Hepatocyte (in vitro differentiated cells): ENCODE results near the gene LIN7B. TPM values are rescaled to one million over a fixed set of nuclear protein-coding genes. Genes with fewer than 3 reads are reported as not detected.

Experiments
- DNase-seq: peaks from one replicate; pipeline ENCODE4 v3.0.0-alpha.2; 2016; ENCODE audit warnings: low spot score
- H2AFZ ChIP-seq: fragments of 200-600 bp; sonication (generic); 2 replicates; pipeline ENCODE4 v1.6.0; 2016; ENCODE audit warnings: antibody characterized with exemption, mild to moderate bottlenecking
- H3K27ac ChIP-seq: fragments of 200-600 bp; sonication (generic); 2 replicates; pipeline ENCODE4 v1.5.1; 2016; ENCODE audit warnings: mild to moderate bottlenecking
- H3K27me3 ChIP-seq: fragments of 200-600 bp; sonication (generic); 2 replicates; pipeline ENCODE4 v1.6.1; 2016
- H3K36me3 ChIP-seq: fragments of 200-600 bp; sonication (generic); replicated peaks from 2 replicates; pipeline ENCODE4 v1.5.1; 2016; ENCODE audit warnings: low read depth; ENCODE audit not compliant: insufficient read depth
- H3K4me1 ChIP-seq: fragments of 200-600 bp; sonication (generic); 2 replicates; pipeline ENCODE4 v1.5.1; 2016; ENCODE audit warnings: mild to moderate bottlenecking, moderate library complexity; ENCODE audit not compliant: insufficient read depth
- H3K4me2 ChIP-seq: fragments of 200-600 bp; sonication (generic); 2 replicates; pipeline ENCODE4 v1.6.0; 2016
- H3K4me3 ChIP-seq: fragments of 200-600 bp; sonication (generic); 2 replicates; pipeline ENCODE4 v1.5.1; 2016; ENCODE audit warnings: mild to moderate bottlenecking
- H3K79me2 ChIP-seq: fragments of 200-600 bp; sonication (generic); 2 replicates; pipeline ENCODE4 v1.6.0; 2017; ENCODE audit warnings: mild to moderate bottlenecking
- H3K9me2 ChIP-seq: fragments of 200-600 bp; sonication (generic); replicated peaks from 2 replicates; pipeline ENCODE4 v1.6.0; 2017; ENCODE audit warnings: mild to moderate bottlenecking; ENCODE audit not compliant: insufficient read depth
- H3K9me3 ChIP-seq: fragments of 200-600 bp; sonication (generic); 2 replicates; pipeline ENCODE4 v1.5.1; 2016; ENCODE audit warnings: low read depth, mild to moderate bottlenecking
- H4K20me1 ChIP-seq: fragments of 200-600 bp; sonication (generic); 2 replicates; pipeline ENCODE4 v1.6.0; 2016; ENCODE audit warnings: mild to moderate bottlenecking; ENCODE audit not compliant: insufficient read depth, poor library complexity, severe bottlenecking
- EZH2 ChIP-seq: fragments of 200-600 bp; sonication (generic); IDR thresholded peaks from 2 replicates; pipeline ENCODE4 v1.6.1; 2016; ENCODE audit warnings: antibody characterized with exemption, mild to moderate bottlenecking, borderline replicate concordance
- EZH2phosphoT487 ChIP-seq: fragments of 200-600 bp; sonication (generic); IDR thresholded peaks from one replicate; pipeline ENCODE4 v1.6.1; 2018; ENCODE audit warnings: antibody characterized with exemption, mild to moderate bottlenecking, low read depth, moderate library complexity; ENCODE audit not compliant: unreplicated experiment, severe bottlenecking
- WGBS: methylation state at CpG from one replicate; pipeline ENCODE4 v1.1.6; 2016; ENCODE audit warnings: low lambda C conversion rate; ENCODE audit errors: missing lambda C conversion rate; 5-methylcytosine and 5-hydroxymethylcytosine counted together
- polyA plus RNA-seq: library from polyadenylated mRNA; unstranded; fragments of >200 nt; fragmentation: Nextera tagmentation; extraction: Ambion mirVana; gene quantifications from 2 replicates; pipeline ENCODE4 v1.2.1, GENCODE V29; 2016
- total RNA-seq: library from RNA; depleted of rRNA; stranded (reverse); fragments of >200 nt; gene quantifications from 2 replicates; pipeline ENCODE4 v1.2.3, GENCODE V29; 2014
- TF ChIP-seq, protein P1 (sequence below): fragments of 200-600 bp; sonication (generic); IDR thresholded peaks from 2 replicates; pipeline ENCODE4 v1.5.1; 2016; ENCODE audit warnings: antibody characterized with exemption, mild to moderate bottlenecking; ENCODE audit not compliant: poor library complexity

Gene LIN7B
- total and polyA plus RNA-seq, 2 experiments from 2014 or later: 8.7 to 18.0 TPM

DNA sequence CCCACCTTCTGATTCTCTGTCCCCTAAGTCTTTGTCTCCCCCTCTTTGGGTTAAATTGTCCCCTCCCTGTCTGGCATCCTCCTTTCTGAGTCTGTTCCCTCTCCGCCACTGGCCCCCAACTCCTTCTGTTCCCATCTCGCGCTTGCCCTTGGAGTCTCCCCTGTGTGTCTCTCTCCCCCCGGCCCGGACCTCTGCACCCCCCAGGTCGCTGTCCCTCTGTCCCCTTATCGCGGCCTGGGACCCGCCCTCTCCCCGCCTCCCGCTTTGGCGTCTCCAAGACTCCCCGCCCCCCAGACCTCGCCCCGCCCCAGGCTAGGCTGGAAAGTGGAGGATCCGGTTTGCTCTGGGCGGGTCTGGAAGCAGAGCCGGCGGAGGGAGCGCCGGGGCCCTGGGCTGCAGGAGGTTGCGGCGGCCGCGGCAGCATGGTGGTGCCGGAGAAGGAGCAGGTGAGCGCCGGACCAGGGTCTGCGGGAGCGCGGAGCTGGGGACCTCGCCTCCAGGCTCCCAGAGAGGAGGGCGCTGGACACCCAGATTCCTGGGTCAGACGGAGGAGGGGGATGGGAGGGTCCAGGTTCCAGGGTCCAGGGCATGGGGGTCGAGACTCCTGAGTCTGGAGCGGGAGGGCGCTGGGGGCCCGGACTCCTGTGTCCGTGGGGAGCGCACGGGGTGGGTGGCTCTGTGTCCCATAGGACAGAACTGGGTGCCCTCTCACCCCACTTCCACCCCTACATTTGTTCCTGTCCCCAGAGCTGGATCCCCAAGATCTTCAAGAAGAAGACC lies 43.5 kb downstream of the LIN7B start, which contains the start of gene TRPM4:
TRPM4 (plus strand) TSS at position 348 of the 780 bp plus-strand sequence; CDS start at position 423, 75 bp downstream.
- Histone ChIP-seq H3K36me3 (no peaks in the 10 kb centered on the region), H3K9me2 (no peaks in the 10 kb centered on the region), H3K4me1 (peaks cover 6% of the 10 kb centered on the region), H3K27me3 (no peaks in the 10 kb centered on the region), H3K4me2 (peak within 1 kb of the TSS; percentile 94), H2AFZ (peak within 1 kb of the TSS; percentile 67), H3K9me3 (no peaks in the 10 kb centered on the region), H3K27ac (peak within 1 kb of the TSS; percentile 78), H3K79me2 (peaks cover 6% of the 10 kb centered on the region), H4K20me1 (no peaks in the 10 kb centered on the region), H3K4me3 (peak within 1 kb of the TSS; percentile 74)
- TF ChIP-seq EZH2phosphoT487 (no peak), EZH2 (no peak)
- TF ChIP-seq, protein P1, sequence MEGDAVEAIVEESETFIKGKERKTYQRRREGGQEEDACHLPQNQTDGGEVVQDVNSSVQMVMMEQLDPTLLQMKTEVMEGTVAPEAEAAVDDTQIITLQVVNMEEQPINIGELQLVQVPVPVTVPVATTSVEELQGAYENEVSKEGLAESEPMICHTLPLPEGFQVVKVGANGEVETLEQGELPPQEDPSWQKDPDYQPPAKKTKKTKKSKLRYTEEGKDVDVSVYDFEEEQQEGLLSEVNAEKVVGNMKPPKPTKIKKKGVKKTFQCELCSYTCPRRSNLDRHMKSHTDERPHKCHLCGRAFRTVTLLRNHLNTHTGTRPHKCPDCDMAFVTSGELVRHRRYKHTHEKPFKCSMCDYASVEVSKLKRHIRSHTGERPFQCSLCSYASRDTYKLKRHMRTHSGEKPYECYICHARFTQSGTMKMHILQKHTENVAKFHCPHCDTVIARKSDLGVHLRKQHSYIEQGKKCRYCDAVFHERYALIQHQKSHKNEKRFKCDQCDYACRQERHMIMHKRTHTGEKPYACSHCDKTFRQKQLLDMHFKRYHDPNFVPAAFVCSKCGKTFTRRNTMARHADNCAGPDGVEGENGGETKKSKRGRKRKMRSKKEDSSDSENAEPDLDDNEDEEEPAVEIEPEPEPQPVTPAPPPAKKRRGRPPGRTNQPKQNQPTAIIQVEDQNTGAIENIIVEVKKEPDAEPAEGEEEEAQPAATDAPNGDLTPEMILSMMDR: no peak
- 0% methylated on average over 16 of the region's 41 CpGs for WGBS
- DNase-seq: peak; percentile 96

DNA sequence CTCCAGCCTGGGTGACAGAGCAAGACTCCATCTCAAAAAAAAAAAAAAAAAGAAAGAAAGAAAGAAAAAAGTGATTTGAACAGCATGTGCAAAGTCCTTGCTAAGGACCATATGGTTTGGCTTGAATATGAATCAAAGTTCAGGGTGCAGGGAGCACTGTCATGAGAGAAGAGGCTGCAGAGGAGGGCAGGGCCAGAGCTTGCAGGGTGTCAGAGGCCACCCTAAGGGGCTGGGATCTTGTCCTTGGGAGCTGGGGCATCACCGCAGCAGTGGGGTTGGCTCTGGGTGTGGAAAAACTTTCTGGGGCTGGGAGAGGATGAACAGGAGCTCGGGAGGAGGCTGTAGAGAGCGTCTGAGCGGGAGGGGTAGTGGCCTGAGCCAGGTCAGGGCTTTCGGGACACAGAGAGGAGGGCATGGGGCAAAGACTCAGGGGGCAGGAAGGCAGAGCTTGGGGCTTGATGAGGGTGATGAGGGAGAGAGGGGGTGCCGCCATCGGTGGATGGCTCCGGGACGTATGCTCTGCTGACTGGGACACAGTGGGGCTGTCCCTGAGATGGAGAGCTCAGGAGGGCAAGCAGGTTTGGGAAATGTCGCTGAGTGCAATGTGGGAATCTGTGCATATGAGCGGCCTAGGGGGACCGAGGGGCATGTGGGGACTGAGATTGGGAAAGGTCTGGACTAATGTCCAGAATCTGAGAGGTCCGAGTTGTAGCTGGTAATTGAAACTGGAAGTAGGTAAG lies 46.5 kb downstream of the LIN7B start:
- Histone ChIP-seq H3K4me2 (no peak overlapping the region), H3K79me2 (peaks cover 6% of the 10 kb centered on the region), H4K20me1 (no peaks in the 10 kb centered on the region), H3K4me3 (no peak overlapping the region), H3K36me3 (no peaks in the 10 kb centered on the region), H3K27ac (no peak overlapping the region), H3K27me3 (no peaks in the 10 kb centered on the region), H3K4me1 (peaks cover 6% of the 10 kb centered on the region), H3K9me2 (no peaks in the 10 kb centered on the region), H2AFZ (no peak overlapping the region), H3K9me3 (no peaks in the 10 kb centered on the region)
- 93% methylated on average over 13 of the region's 13 CpGs for WGBS
- no peak for DNase-seq
- TF ChIP-seq, protein P1: no peak
- TF ChIP-seq EZH2phosphoT487 (no peak), EZH2 (no peak)

DNA sequence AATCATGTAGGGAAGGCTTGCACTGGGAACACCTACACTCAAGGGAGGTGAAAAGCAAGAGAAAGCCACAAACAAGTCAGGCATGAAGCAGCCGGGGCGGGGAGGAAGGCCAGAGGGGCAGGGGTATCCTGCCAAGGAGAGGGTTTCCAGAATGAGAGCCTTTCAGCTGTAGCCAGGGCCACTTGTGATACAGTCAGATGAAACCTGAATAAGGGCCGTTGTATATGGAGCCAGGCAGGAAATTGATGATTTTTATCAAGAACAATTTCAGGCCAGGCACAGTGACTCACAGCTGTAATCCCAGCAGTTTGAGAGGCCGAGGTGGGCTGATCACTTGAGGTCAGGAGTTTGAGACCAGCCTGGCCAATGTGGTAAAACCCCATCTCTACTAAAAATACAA lies 47.8 kb downstream of the LIN7B start:
- WGBS: 77% methylated on average over 4 of the region's 4 CpGs

More for the DNA sequence above, 47.8 kb downstream of the LIN7B start:
- Histone ChIP-seq H3K9me3 (no peaks in the 10 kb centered on the region), H3K36me3 (no peaks in the 10 kb centered on the region), H2AFZ (no peak overlapping the region), H3K4me1 (peaks cover 6% of the 10 kb centered on the region), H3K4me2 (no peak overlapping the region), H3K27me3 (peaks cover 3% of the 10 kb centered on the region), H3K9me2 (no peaks in the 10 kb centered on the region), H3K27ac (no peak overlapping the region), H4K20me1 (no peaks in the 10 kb centered on the region), H3K4me3 (no peak overlapping the region), H3K79me2 (peaks cover 6% of the 10 kb centered on the region)
- DNase-seq: no peak
- TF ChIP-seq, protein P1: no peak
- TF ChIP-seq EZH2: no peak
- TF ChIP-seq EZH2phosphoT487: no peak
